H1 (cell line): Measurements from ENCODE around the gene ACOX1. TPM values are rescaled to one million over a fixed set of nuclear protein-coding genes. Genes with fewer than 3 reads are reported as not detected.
A peak's percentile ranks its signal among the peaks of the same experiment; 100 is the strongest.

Source experiments
- CTCF ChIA-PET: fragments of 300-600 bp; sonication (Branson Sonifier 250); formaldehyde crosslinking; loops from one replicate; lab custom pipeline; 2021; ENCODE audit not compliant: partially characterized antibody; lab: Charles Lee
- POLR2A ChIA-PET: fragments of 300-600 bp; sonication (Branson Sonifier 250); formaldehyde crosslinking; loops from one replicate; lab custom pipeline; 2021; ENCODE audit warnings: inconsistent platforms; ENCODE audit not compliant: partially characterized antibody; lab: Charles Lee
- DNase-seq, 2 experiments: peaks; one replicate each; pipeline versions ENCODE4 v3.0.0 to v3.0.0-alpha.2; 2010 to 2022; ENCODE audit warnings: low spot score in 2 of 2, low read depth in 1 of 2, mixed read lengths in 1 of 2
- FAIRE-seq: peaks from 2 replicates; lab custom pipeline; 2011; peaks lifted over from hg19 to GRCh38; lab: Jason Lieb, UNC
- H2AFZ ChIP-seq: 2 replicates; pipeline ENCODE4 v1.8.1; 2012; ENCODE audit warnings: low read length, inconsistent platforms
- H2AK5ac ChIP-seq: 2 replicates; pipeline ENCODE4 v1.6.1; 2013; ENCODE audit warnings: low read depth, low read length
- H2BK120ac ChIP-seq: replicated peaks from 2 replicates; pipeline ENCODE3; 2013; ENCODE audit warnings: low read depth, low read length, inconsistent platforms
- H2BK12ac ChIP-seq: 2 replicates; pipeline ENCODE4 v1.6.1; 2013; ENCODE audit warnings: low read depth, low read length
- H2BK15ac ChIP-seq: 2 replicates; pipeline ENCODE4 v1.6.1; 2013; ENCODE audit warnings: low read length
- H2BK20ac ChIP-seq: 2 replicates; pipeline ENCODE4 v1.6.1; 2013; ENCODE audit warnings: low read length
- H2BK5ac ChIP-seq: 2 replicates; pipeline ENCODE4 v1.6.1; 2013; ENCODE audit warnings: low read depth, low read length
- H3K14ac ChIP-seq: 2 replicates; pipeline ENCODE4 v1.6.1; 2013; ENCODE audit warnings: inconsistent platforms; ENCODE audit not compliant: insufficient read length
- H3K18ac ChIP-seq: 2 replicates; pipeline ENCODE4 v1.6.1; 2013; ENCODE audit warnings: low read length; ENCODE audit errors: extremely low read depth
- H3K23ac ChIP-seq: 2 replicates; pipeline ENCODE4 v1.6.1; 2013; ENCODE audit warnings: inconsistent platforms; ENCODE audit not compliant: insufficient read length
- H3K23me2 ChIP-seq: 2 replicates; pipeline ENCODE4 v1.6.1; 2013; ENCODE audit warnings: low read depth, low read length
- H3K27ac ChIP-seq: 2 replicates; pipeline ENCODE4 v1.6.1; 2011; ENCODE audit warnings: low read depth, low read length, inconsistent platforms
- H3K27me3 ChIP-seq, 4 experiments: replicated peaks in 1 of 4; 1 replicate in 1 of 4; 2 replicates in 3 of 4; pipeline versions ENCODE4 v1.6.1 to v1.8.1; 2011 to 2013; ENCODE audit warnings: low read length in 3 of 4, mild to moderate bottlenecking in 3 of 4, inconsistent platforms in 2 of 4, mixed read lengths in 2 of 4, moderate library complexity in 1 of 4; ENCODE audit not compliant: control insufficient read depth in 3 of 4, insufficient read depth in 3 of 4; ENCODE audit errors: extremely low read depth in 1 of 4
- H3K36me3 ChIP-seq, 4 experiments: 2 replicates each; pipeline versions ENCODE4 v1.6.1 to v1.8.1; 2011 to 2013; ENCODE audit warnings: mild to moderate bottlenecking in 4 of 4, low read length in 3 of 4, moderate library complexity in 2 of 4, control low read depth in 1 of 4, inconsistent platforms in 1 of 4; ENCODE audit not compliant: insufficient read depth in 4 of 4, control insufficient read depth in 2 of 4
- H3K4ac ChIP-seq: replicated peaks from 2 replicates; pipeline ENCODE3; 2013; ENCODE audit warnings: low read length, low read depth, mixed read lengths, inconsistent platforms; ENCODE audit not compliant: insufficient read length
- H3K4me1 ChIP-seq, 4 experiments: replicated peaks in 1 of 4; 1 replicate in 1 of 4; 2 replicates in 3 of 4; pipeline versions ENCODE4 v1.6.1 to v1.8.1; 2011 to 2013; ENCODE audit warnings: low read length in 3 of 4, inconsistent platforms in 2 of 4, mixed read lengths in 1 of 4; ENCODE audit not compliant: insufficient read depth in 4 of 4, control insufficient read depth in 3 of 4
- H3K4me2 ChIP-seq, 2 experiments: 2 replicates each; pipeline versions ENCODE4 v1.6.1 to v1.8.1; 2011 to 2013; ENCODE audit warnings: low read depth in 2 of 2, low read length in 2 of 2, control low read depth in 1 of 2, inconsistent platforms in 1 of 2, mild to moderate bottlenecking in 1 of 2; ENCODE audit not compliant: insufficient read depth in 1 of 2
- H3K4me3 ChIP-seq, 4 experiments: fragments of 200-600, 300-600 bp in 1 of 4; sonication (generic), shearing (Covaris generic), sonication (Bioruptor Twin) in 1 of 4; 2 replicates each; pipeline versions ENCODE4 v1.5.1 to v1.8.1; 2011 to 2016; ENCODE audit warnings: low read length in 4 of 4, low read depth in 3 of 4, control low read depth in 2 of 4, inconsistent platforms in 2 of 4, mild to moderate bottlenecking in 2 of 4, mixed read lengths in 1 of 4, moderate library complexity in 1 of 4; ENCODE audit not compliant: insufficient read depth in 2 of 4; ENCODE audit errors: extremely low read depth in 1 of 4
- H3K56ac ChIP-seq: replicated peaks from 2 replicates; pipeline ENCODE3; 2013; ENCODE audit warnings: low read depth, mild to moderate bottlenecking, mixed read lengths, low read length, inconsistent platforms; ENCODE audit not compliant: insufficient read length
- H3K79me1 ChIP-seq: 2 replicates; pipeline ENCODE4 v1.6.1; 2013; ENCODE audit warnings: low read depth, low read length, control low read depth
- H3K79me2 ChIP-seq, 2 experiments: 2 replicates each; pipeline versions ENCODE4 v1.6.1 to v1.8.1; 2012 to 2013; ENCODE audit warnings: low read length in 2 of 2, mild to moderate bottlenecking in 2 of 2, inconsistent platforms in 1 of 2; ENCODE audit not compliant: insufficient read depth in 2 of 2, control insufficient read depth in 1 of 2
- H3K9ac ChIP-seq, 4 experiments: replicated peaks in 1 of 4; 1 replicate in 1 of 4; 2 replicates in 3 of 4; pipeline versions ENCODE4 v1.6.1 to v1.8.1; 2011 to 2013; ENCODE audit warnings: low read depth in 3 of 4, low read length in 3 of 4, control low read depth in 2 of 4, mild to moderate bottlenecking in 2 of 4, moderate library complexity in 2 of 4, inconsistent platforms in 1 of 4; ENCODE audit errors: extremely low read depth in 1 of 4
- H3K9me3 ChIP-seq, 2 experiments: 2 replicates each; pipeline versions ENCODE4 v1.6.1 to v1.8.1; 2012 to 2013; ENCODE audit warnings: mild to moderate bottlenecking in 2 of 2, moderate library complexity in 2 of 2, control low read depth in 1 of 2, inconsistent platforms in 1 of 2, low read depth in 1 of 2, low read length in 1 of 2, mixed read lengths in 1 of 2; ENCODE audit not compliant: insufficient read depth in 2 of 2
- H4K20me1 ChIP-seq, 2 experiments: replicated peaks in 1 of 2; 2 replicates each; pipeline versions ENCODE3 to v1.8.1; 2011 to 2013; ENCODE audit warnings: inconsistent platforms in 2 of 2, low read length in 2 of 2, mild to moderate bottlenecking in 1 of 2; ENCODE audit not compliant: insufficient read depth in 2 of 2, control insufficient read depth in 1 of 2
- H4K5ac ChIP-seq: 2 replicates; pipeline ENCODE4 v1.6.1; 2013; ENCODE audit warnings: low read length, low read depth, mixed read lengths, inconsistent platforms; ENCODE audit not compliant: insufficient read length
- H4K8ac ChIP-seq: 2 replicates; pipeline ENCODE4 v1.8.0; 2013; ENCODE audit warnings: mild to moderate bottlenecking, moderate library complexity, low read length, inconsistent platforms; ENCODE audit not compliant: insufficient read depth; ENCODE audit errors: extremely low read depth
- H4K91ac ChIP-seq: replicated peaks from 2 replicates; pipeline ENCODE3; 2013; ENCODE audit warnings: low read length, mixed read lengths, inconsistent platforms; ENCODE audit not compliant: insufficient read length
- BRCA1 ChIP-seq: IDR thresholded peaks from 2 replicates; pipeline ENCODE4 v1.6.1; 2012; ENCODE audit warnings: low read depth, low read length, improper control_type of control experiment
- GTF2F1 ChIP-seq: IDR thresholded peaks from 2 replicates; pipeline ENCODE4 v1.6.1; 2012; ENCODE audit warnings: low read depth, low read length, improper control_type of control experiment, borderline replicate concordance
- WGBS, 2 experiments: shearing (Covaris generic) in 1 of 2; methylation state at CpG; one replicate each; pipeline versions ENCODE4 v1.1.6 to v1.1.7; 2013 to 2015; ENCODE audit warnings: low lambda C conversion rate in 2 of 2, mixed read lengths in 2 of 2, inconsistent platforms in 1 of 2, low coverage in 1 of 2, missing lambda C conversion rate in 1 of 2; ENCODE audit not compliant: insufficient replicate concordance in 2 of 2, insufficient coverage in 1 of 2, insufficient read length in 1 of 2; ENCODE audit errors: extremely low coverage in 1 of 2, missing lambda C conversion rate in 1 of 2; 5-methylcytosine and 5-hydroxymethylcytosine counted together
- polyA plus RNA-seq, 7 experiments: library from polyadenylated mRNA; depleted of rRNA in 3 of 7; stranded (reverse) in 5 of 7; unstranded in 2 of 7; fragments of >200 nt in 5 of 7; fragments of 200-250 nt in 2 of 7; gene quantifications; 1 replicate in 5 of 7; 2 replicates in 1 of 7; 4 replicates in 1 of 7; pipeline versions ENCODE4 v1.2.1 to v1.2.3, GENCODE V29; 2011 to 2013; ENCODE audit warnings: missing spikeins in 2 of 7, mixed read lengths in 2 of 7
- total RNA-seq: library from RNA; stranded (reverse); fragmentation: NEBNext Ultra II Directional; extraction: Animal tissue kit (Norgen Biotek cat#: 25700); gene quantifications from 2 replicates; pipeline ENCODE4 v1.2.1, GENCODE V29; 2021

ACOX1 gene
- total and polyA plus RNA-seq, 2 of the 8 experiments (the other 6 are each of a cell fraction or from before 2014, with no cell fraction given) = 10.5 to 30.4 TPM

DNA sequence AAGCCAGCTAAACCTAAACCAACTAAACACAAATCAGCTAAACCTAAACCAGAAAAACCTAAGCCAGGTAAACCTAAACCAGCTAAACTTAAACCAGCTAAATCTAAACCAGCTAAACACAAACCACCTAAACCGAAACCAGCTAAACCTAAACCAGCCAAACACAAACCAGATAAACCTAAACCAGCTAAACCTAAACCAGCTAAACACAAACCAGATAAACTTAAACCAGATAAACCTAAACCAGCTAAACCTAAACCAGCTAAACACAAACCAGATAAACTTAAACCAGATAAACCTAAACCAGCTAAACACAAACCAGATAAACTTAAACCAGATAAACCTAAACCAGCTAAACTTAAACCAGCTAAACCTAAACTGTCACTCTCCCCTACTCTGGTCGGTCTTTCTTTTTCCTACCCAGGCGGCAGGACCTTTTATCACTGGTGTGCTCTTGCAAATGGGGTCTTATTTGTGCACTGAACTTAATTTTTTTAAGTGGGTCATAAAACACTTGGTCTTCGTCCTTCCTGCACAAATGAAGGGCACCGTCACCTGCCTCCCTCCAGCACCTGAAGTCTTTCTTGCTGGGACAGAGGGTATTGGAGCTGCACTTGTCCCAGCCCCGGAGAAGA is 41.0 kb upstream of the ACOX1 start:
- no peak overlapping the region for H3K14ac ChIP-seq
- no peaks in the 10 kb centered on the region for H3K4me1 ChIP-seq
- H4K8ac ChIP-seq = no peak overlapping the region
- no peak overlapping the region for H3K9ac ChIP-seq
- H4K20me1 ChIP-seq = no peaks in the 10 kb centered on the region
- CTCF ChIA-PET = interaction anchor here (0.6 to 32.0 kb wide), 14 partner anchors 9 to 350 kb away, joined by 3 to 885 read pairs (median 3); partner anchors contain the start of genes CDK3, MRPL38 and TRIM65
- no peak overlapping the region for H2BK5ac ChIP-seq
- no peak overlapping the region for H3K18ac ChIP-seq
- no peak overlapping the region for H2AK5ac ChIP-seq
- H3K79me2 ChIP-seq = no peaks in the 10 kb centered on the region
- H2BK120ac ChIP-seq = no peak overlapping the region
- H4K5ac ChIP-seq = no peak overlapping the region
- H2BK12ac ChIP-seq = no peak overlapping the region
- H3K4me2 ChIP-seq = no peak overlapping the region
- WGBS, 2 experiments = 80% methylated on average over 6 of the region's 6 CpGs; no CpG with 5 or more reads in 1 of the 2 experiments
- 0 out of 2 replicates have a peak overlapping the region, but pooled peaks have one; percentile 48 for H2BK20ac ChIP-seq
- no peaks in the 10 kb centered on the region for H3K27me3 ChIP-seq
- no peaks in the 10 kb centered on the region for H3K9me3 ChIP-seq
- TF ChIP-seq BRCA1 (peak; percentile 88), GTF2F1 (no peak)
- TF ChIP-seq, all 59 proteins: peak for 1
- Histone ChIP-seq H3K23me2 (no peaks in the 10 kb centered on the region), H2AFZ (no peak overlapping the region), H3K4ac (no peak overlapping the region), H3K79me1 (no peaks in the 10 kb centered on the region), H3K27ac (no peak overlapping the region), H3K56ac (no peak overlapping the region), H2BK15ac (0 out of 2 replicates have a peak overlapping the region, but pooled peaks have one; percentile 46), H3K36me3 (no peaks in the 10 kb centered on the region), H4K91ac (no peak overlapping the region), H3K4me3 (no peak overlapping the region), H3K23ac (no peak overlapping the region)
- FAIRE-seq (peak; percentile 42), DNase-seq (no peak)
- POLR2A ChIA-PET = interaction anchor here (0.9 to 1.9 kb wide), 3 partner anchors 9 to 14 kb away, joined by 3 to 6 read pairs (median 4); no protein-coding TSS in a partner anchor
